SJSA1 (cell line): ENCODE data around the gene CNOT11. TPM values are rescaled to one million over a fixed set of nuclear protein-coding genes. Genes with fewer than 3 reads are reported as not detected.
"Not testable (repeated sequence)": the region's sequence is repeated elsewhere in the genome, so short reads cannot be mapped to it uniquely, and the experiment has no call there.

Source experiments
- DNase-seq, 2 experiments: peaks; one replicate each; pipeline ENCODE4 v3.0.0-alpha.2; 2015 to 2020; ENCODE audit warnings: low spot score in 2 of 2, low read depth in 1 of 2
- H3K27ac ChIP-seq: fragments of 250-450 bp; sonication (Bioruptor Pico); 2 replicates; pipeline ENCODE4 v1.5.1; 2020; ENCODE audit warnings: mild to moderate bottlenecking, moderate library complexity
- H3K27me3 ChIP-seq: fragments of 250-450 bp; sonication (Bioruptor Pico); replicated peaks from 2 replicates; pipeline ENCODE4 v1.5.1; 2020; ENCODE audit warnings: mild to moderate bottlenecking, moderate library complexity
- H3K36me3 ChIP-seq: fragments of 250-450 bp; sonication (Bioruptor Pico); 2 replicates; pipeline ENCODE4 v1.5.1; 2020; ENCODE audit warnings: mild to moderate bottlenecking
- H3K4me1 ChIP-seq: fragments of 250-450 bp; sonication (Bioruptor Pico); replicated peaks from 2 replicates; pipeline ENCODE4 v1.6.1; 2021; ENCODE audit warnings: mild to moderate bottlenecking
- H3K4me3 ChIP-seq: fragments of 250-450 bp; sonication (Bioruptor Pico); 2 replicates; pipeline ENCODE4 v1.5.1; 2020; ENCODE audit warnings: mild to moderate bottlenecking
- H3K9me3 ChIP-seq: fragments of 250-450 bp; sonication (Bioruptor Pico); replicated peaks from 2 replicates; pipeline ENCODE4 v1.5.1; 2020; ENCODE audit warnings: mild to moderate bottlenecking
- total RNA-seq: library from RNA; depleted of rRNA; stranded (reverse); fragments of >200 nt; shearing (Covaris generic); gene quantifications from 2 replicates; pipeline ENCODE4 v1.2.3, GENCODE V29; 2014

Gene CNOT11
- total RNA-seq, 1 experiment from 2014 or later: 59.8 TPM

- H3K4me1 ChIP-seq, DNase-seq, H3K9me3 ChIP-seq, H3K27me3 ChIP-seq, H3K36me3 ChIP-seq, H3K4me3 ChIP-seq, H3K27ac ChIP-seq: not testable (repeated sequence)
Observed at GRCh38 chr2:101235956-101236355, 16.7 kb upstream of the CNOT11 start.

GRCh38 chr2:101237944-101238343, 14.7 kb upstream of the CNOT11 start:
- not testable (repeated sequence) for H3K4me1 ChIP-seq, DNase-seq, H3K36me3 ChIP-seq, H3K27ac ChIP-seq, H3K4me3 ChIP-seq, H3K27me3 ChIP-seq, H3K9me3 ChIP-seq

- Histone ChIP-seq H3K36me3 (no peaks in the 10 kb centered on the region), H3K4me3 (no peak overlapping the region), H3K27ac (no peak overlapping the region), H3K9me3 (no peaks in the 10 kb centered on the region), H3K4me1 (no peaks in the 10 kb centered on the region), H3K27me3 (no peaks in the 10 kb centered on the region)
- DNase-seq: no peak
Observed at GRCh38 chr2:101238930-101239759, 13.5 kb upstream of the CNOT11 start.

- DNase-seq, H3K4me1 ChIP-seq, H3K4me3 ChIP-seq: not testable (repeated sequence)
Observed at GRCh38 chr2:101239760-101240118, 12.9 kb upstream of the CNOT11 start.

GRCh38 chr2:101240694-101241093, 12.0 kb upstream of the CNOT11 start:
- not testable (repeated sequence) for H3K9me3 ChIP-seq, H3K4me1 ChIP-seq, H3K36me3 ChIP-seq, H3K4me3 ChIP-seq, H3K27me3 ChIP-seq, DNase-seq, H3K27ac ChIP-seq

More at GRCh38 chr2:101239760-101240118, 12.9 kb upstream of the CNOT11 start:
- not testable (repeated sequence) for H3K9me3 ChIP-seq, H3K36me3 ChIP-seq, H3K27me3 ChIP-seq, H3K27ac ChIP-seq

GRCh38 chr2:101241158-101241557, 11.5 kb upstream of the CNOT11 start:
- DNase-seq: no peak
- no peak overlapping the region for H3K27ac ChIP-seq
- H3K4me1 ChIP-seq: no peaks in the 10 kb centered on the region
- no peak overlapping the region for H3K4me3 ChIP-seq
- no peaks in the 10 kb centered on the region for H3K27me3 ChIP-seq
- no peaks in the 10 kb centered on the region for H3K9me3 ChIP-seq
- no peaks in the 10 kb centered on the region for H3K36me3 ChIP-seq

- DNase-seq, H3K27me3 ChIP-seq, H3K4me1 ChIP-seq, H3K4me3 ChIP-seq, H3K36me3 ChIP-seq, H3K27ac ChIP-seq, H3K9me3 ChIP-seq: not testable (repeated sequence)
Observed at GRCh38 chr2:101244373-101244772, 8.3 kb upstream of the CNOT11 start.

GRCh38 chr2:101244899-101245298, 7.8 kb upstream of the CNOT11 start:
- not testable (repeated sequence) for H3K36me3 ChIP-seq, H3K27ac ChIP-seq, H3K9me3 ChIP-seq, H3K4me1 ChIP-seq, DNase-seq, H3K4me3 ChIP-seq, H3K27me3 ChIP-seq

GRCh38 chr2:101245468-101245867, 7.2 kb upstream of the CNOT11 start:
- not testable (repeated sequence) for H3K9me3 ChIP-seq, DNase-seq, H3K36me3 ChIP-seq, H3K27me3 ChIP-seq, H3K4me3 ChIP-seq, H3K4me1 ChIP-seq, H3K27ac ChIP-seq

- H3K27ac ChIP-seq, H3K9me3 ChIP-seq, H3K36me3 ChIP-seq, H3K27me3 ChIP-seq, H3K4me1 ChIP-seq, DNase-seq, H3K4me3 ChIP-seq: not testable (repeated sequence)
Observed at GRCh38 chr2:101248756-101249155, 3.9 kb upstream of the CNOT11 start.

GRCh38 chr2:101249826-101250225, 2.9 kb upstream of the CNOT11 start:
- H3K4me1 ChIP-seq: peaks cover 13% of the 10 kb centered on the region
- H3K27ac ChIP-seq: no peak overlapping the region
- DNase-seq: no peak
- H3K27me3 ChIP-seq: no peaks in the 10 kb centered on the region
- no peak overlapping the region for H3K4me3 ChIP-seq
- no peaks in the 10 kb centered on the region for H3K9me3 ChIP-seq
- peaks cover 15% of the 10 kb centered on the region for H3K36me3 ChIP-seq

GRCh38 chr2:101251246-101251781, 1.4 kb upstream of the CNOT11 start:
- not testable (repeated sequence) for DNase-seq, H3K4me3 ChIP-seq, H3K9me3 ChIP-seq, H3K27ac ChIP-seq, H3K27me3 ChIP-seq
- Histone ChIP-seq H3K36me3 (peaks cover 16% of the 10 kb centered on the region), H3K4me1 (peaks cover 13% of the 10 kb centered on the region)

- Histone ChIP-seq H3K27ac (peak overlapping the region; percentile 33; the same call in 1 of the 2 replicates), H3K9me3 (no peaks in the 10 kb centered on the region), H3K4me1 (peaks cover 13% of the 10 kb centered on the region), H3K4me3 (peak overlapping the region; percentile 88), H3K36me3 (peaks cover 16% of the 10 kb centered on the region), H3K27me3 (no peaks in the 10 kb centered on the region)
- no peak for DNase-seq
Observed at GRCh38 chr2:101251844-101252407, 760 bp upstream of the CNOT11 start.

- DNase-seq: peak in 1 of 2 experiments; percentile 60
- no peaks in the 10 kb centered on the region for H3K27me3 ChIP-seq
- H3K36me3 ChIP-seq: peaks cover 23% of the 10 kb centered on the region
- H3K4me3 ChIP-seq: peak overlapping the region; percentile 88
- H3K9me3 ChIP-seq: no peaks in the 10 kb centered on the region
- peaks cover 13% of the 10 kb centered on the region for H3K4me1 ChIP-seq
- H3K27ac ChIP-seq: peak overlapping the region; percentile 84
Observed at GRCh38 chr2:101253013-101253702, 472 bp downstream of the CNOT11 start.
